Endothelial cell (in vitro differentiated cells): ENCODE measurements around the gene CADPS. TPM values are rescaled to one million over a fixed set of nuclear protein-coding genes. Genes with fewer than 3 reads are reported as not detected.
A peak's percentile ranks its signal among the peaks of the same experiment; 100 is the strongest.

Source experiments
- DNase-seq: peaks from one replicate; pipeline ENCODE4 v3.0.0; 2021; ENCODE audit warnings: low spot score
- H3K27ac Mint-ChIP-seq: one replicate; pipeline ENCODE4 v1.8.0; 2021; ENCODE audit warnings: mixed read lengths, inconsistent platforms; ENCODE audit not compliant: unreplicated experiment
- H3K27me3 Mint-ChIP-seq: one replicate; pipeline ENCODE4 v1.8.0; 2021; ENCODE audit warnings: mild to moderate bottlenecking, moderate library complexity, mixed read lengths, inconsistent platforms; ENCODE audit not compliant: unreplicated experiment
- H3K36me3 Mint-ChIP-seq: one replicate; pipeline ENCODE4 v1.8.0; 2021; ENCODE audit warnings: mild to moderate bottlenecking, low read depth, mixed read lengths, inconsistent platforms; ENCODE audit not compliant: unreplicated experiment
- H3K4me1 Mint-ChIP-seq: one replicate; pipeline ENCODE4 v1.8.0; 2021; ENCODE audit warnings: mild to moderate bottlenecking, mixed read lengths, inconsistent platforms; ENCODE audit not compliant: unreplicated experiment
- H3K4me3 Mint-ChIP-seq: one replicate; pipeline ENCODE4 v1.8.0; 2021; ENCODE audit warnings: mild to moderate bottlenecking, mixed read lengths, inconsistent platforms; ENCODE audit not compliant: unreplicated experiment
- H3K9me3 Mint-ChIP-seq: one replicate; pipeline ENCODE4 v1.8.0; 2021; ENCODE audit warnings: mixed read lengths, inconsistent platforms; ENCODE audit not compliant: unreplicated experiment
- total RNA-seq: library from RNA; stranded (reverse); fragmentation: NEBNext Ultra II Directional; extraction: Animal tissue kit (Norgen Biotek cat#: 25700); gene quantifications from one replicate; pipeline ENCODE4 v1.2.1, GENCODE V29; 2021; ENCODE audit not compliant: unreplicated experiment
- TF ChIP-seq, protein P1 (sequence below): fragments of 200-600 bp; sonication (generic); IDR thresholded peaks from one replicate; pipeline ENCODE4 v1.5.0; 2021; ENCODE audit warnings: antibody characterized with exemption; ENCODE audit not compliant: unreplicated experiment

The CADPS gene
- total RNA-seq, 1 donor from 2014 or later = 0.26 TPM

DNA sequence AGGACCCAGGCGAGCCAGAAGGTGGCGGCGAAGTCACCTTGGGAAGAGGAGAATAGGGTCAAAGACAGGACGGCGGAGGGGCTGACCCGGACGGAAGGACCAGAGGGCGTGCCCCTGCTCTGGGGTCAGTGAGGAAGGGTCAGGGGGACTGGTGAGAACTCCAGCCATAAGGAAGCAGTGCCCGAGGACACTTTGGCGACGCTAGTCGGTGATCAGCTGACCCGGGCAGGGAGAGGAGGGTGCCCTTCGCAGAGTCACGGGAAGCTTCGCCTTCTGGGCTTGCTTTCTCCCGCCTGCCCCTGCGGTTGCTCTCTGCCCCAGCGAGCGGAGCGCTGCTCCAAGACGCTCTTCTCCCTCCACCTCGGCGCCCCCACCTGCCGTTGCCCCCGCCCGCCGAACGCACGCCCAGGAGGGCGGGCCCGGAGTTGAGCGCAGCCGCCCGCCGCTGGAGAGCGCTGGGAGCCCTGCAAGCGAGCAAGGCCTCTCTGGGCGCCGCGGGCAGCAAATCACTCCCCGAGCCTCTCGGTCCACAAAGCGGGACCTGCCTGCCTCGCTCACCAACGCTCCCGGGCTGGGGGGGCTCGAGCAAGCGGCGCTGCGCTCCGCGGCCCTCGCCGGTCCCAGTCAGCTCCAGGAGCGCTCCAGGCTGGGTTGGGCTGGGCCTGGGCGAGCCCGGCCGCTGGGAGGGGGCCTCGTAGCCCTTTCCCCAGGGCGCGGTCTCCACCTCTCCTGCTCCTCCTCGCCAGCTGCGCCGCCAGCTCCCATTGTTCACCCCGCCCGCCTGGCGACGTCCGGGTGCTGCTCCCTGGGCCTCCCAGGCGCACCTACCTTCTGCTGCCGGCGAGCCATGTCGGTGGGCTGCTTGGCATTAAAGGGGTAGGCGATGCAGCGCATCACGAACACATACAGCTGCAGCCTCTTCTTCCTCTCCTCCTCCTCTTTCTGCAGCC lies 1.2 kb downstream of the CADPS start:
- TF ChIP-seq, protein P1, sequence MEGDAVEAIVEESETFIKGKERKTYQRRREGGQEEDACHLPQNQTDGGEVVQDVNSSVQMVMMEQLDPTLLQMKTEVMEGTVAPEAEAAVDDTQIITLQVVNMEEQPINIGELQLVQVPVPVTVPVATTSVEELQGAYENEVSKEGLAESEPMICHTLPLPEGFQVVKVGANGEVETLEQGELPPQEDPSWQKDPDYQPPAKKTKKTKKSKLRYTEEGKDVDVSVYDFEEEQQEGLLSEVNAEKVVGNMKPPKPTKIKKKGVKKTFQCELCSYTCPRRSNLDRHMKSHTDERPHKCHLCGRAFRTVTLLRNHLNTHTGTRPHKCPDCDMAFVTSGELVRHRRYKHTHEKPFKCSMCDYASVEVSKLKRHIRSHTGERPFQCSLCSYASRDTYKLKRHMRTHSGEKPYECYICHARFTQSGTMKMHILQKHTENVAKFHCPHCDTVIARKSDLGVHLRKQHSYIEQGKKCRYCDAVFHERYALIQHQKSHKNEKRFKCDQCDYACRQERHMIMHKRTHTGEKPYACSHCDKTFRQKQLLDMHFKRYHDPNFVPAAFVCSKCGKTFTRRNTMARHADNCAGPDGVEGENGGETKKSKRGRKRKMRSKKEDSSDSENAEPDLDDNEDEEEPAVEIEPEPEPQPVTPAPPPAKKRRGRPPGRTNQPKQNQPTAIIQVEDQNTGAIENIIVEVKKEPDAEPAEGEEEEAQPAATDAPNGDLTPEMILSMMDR = no peak
- Mint-ChIP-seq H3K27me3 (peaks cover 3% of the 10 kb centered on the region), H3K4me3 (peak overlapping the region; percentile 95), H3K36me3 (no peaks in the 10 kb centered on the region), H3K9me3 (no peaks in the 10 kb centered on the region), H3K27ac (no peak overlapping the region), H3K4me1 (peaks cover 11% of the 10 kb centered on the region)
- peak; percentile 58 for DNase-seq

DNA sequence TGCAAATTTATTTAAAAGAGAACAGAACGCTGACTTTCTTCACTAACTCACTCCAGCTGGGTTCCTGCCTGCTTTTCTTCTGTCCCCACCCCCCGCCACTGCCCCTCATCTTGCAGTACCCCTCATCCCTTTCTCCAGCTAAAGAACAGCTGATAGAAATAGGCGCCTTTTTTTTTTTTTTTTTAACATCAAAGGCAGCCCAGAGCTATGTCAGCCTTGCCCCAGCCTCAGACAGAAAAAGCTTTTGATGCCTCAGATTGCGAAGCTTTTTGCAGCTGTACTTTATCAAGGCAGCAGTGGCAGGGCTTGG lies 1.8 kb downstream of the CADPS start:
- Mint-ChIP-seq H3K4me3 (peak overlapping the region; percentile 95), H3K4me1 (peaks cover 11% of the 10 kb centered on the region), H3K9me3 (no peaks in the 10 kb centered on the region), H3K36me3 (no peaks in the 10 kb centered on the region), H3K27ac (no peak overlapping the region), H3K27me3 (peaks cover 3% of the 10 kb centered on the region)
- TF ChIP-seq, protein P1 = no peak
- no peak for DNase-seq

DNA sequence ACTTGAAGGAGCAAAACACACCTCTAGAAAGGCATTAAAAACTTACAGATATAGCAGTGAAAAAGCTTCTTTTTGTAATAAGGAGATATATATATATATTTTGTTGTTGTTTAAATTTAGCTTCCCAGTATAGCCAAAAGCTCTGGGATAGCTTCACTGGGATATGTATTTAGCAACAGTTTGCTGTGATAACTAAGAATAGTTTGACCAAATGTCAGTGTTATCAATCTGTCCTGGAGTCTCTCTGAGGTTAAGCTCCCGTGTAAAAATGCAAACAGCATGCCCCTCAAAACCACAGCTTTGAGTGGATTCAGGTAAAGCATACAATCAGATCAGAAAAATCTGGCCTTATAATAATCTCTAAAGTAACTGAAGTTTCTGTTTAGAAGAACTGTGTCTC lies 2.9 kb downstream of the CADPS start:
- H3K36me3 Mint-ChIP-seq = no peaks in the 10 kb centered on the region
- TF ChIP-seq, protein P1 = no peak
- no peak for DNase-seq
- no peak overlapping the region for H3K4me3 Mint-ChIP-seq
- H3K4me1 Mint-ChIP-seq = peaks cover 11% of the 10 kb centered on the region
- H3K27me3 Mint-ChIP-seq = peaks cover 3% of the 10 kb centered on the region
- H3K27ac Mint-ChIP-seq = no peak overlapping the region
- H3K9me3 Mint-ChIP-seq = no peaks in the 10 kb centered on the region

DNA sequence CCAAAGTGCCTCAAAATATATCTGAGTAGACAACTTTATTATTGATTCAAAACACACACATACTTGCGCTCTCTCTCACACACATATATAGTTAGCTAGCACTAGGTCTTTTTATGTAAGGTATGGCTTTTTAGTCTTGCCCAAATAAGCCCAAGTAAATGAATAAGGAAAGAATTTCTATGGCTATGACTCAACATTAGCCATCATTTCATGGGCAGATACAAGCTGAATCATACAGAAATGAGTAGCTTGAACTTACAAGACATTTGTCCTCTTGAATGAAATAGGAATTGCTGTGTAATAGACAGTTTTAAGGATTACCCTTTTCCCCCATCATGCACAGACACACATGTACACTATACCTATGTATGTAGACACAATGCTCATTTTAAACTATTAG lies 4.9 kb downstream of the CADPS start:
- Mint-ChIP-seq H3K36me3 (no peaks in the 10 kb centered on the region), H3K4me1 (peaks cover 3% of the 10 kb centered on the region), H3K9me3 (no peaks in the 10 kb centered on the region), H3K27ac (no peak overlapping the region), H3K27me3 (peaks cover 2% of the 10 kb centered on the region), H3K4me3 (no peak overlapping the region)
- no peak for DNase-seq
- TF ChIP-seq, protein P1 = no peak

DNA sequence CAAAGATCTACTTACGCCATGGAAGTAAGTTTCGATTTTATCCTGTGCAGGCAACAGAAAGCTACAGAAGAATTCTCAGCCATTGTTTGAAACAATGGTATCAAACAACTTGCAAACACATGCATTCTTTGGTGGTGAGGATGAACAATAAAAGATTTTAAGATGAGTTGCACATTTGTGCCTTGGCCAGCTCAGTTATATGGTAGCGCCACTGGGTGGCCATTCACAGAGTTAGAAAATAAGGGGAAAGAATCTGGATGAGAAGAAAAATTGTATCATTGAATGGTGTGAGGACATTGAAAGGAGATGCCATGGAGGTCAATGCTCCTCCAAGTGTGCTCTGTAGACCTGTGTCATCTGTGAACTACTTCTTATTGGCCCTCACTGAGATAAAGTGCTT lies 11.6 kb downstream of the CADPS start:
- Mint-ChIP-seq H3K27ac (no peak overlapping the region), H3K4me3 (no peak overlapping the region), H3K27me3 (no peaks in the 10 kb centered on the region), H3K9me3 (no peaks in the 10 kb centered on the region), H3K36me3 (no peaks in the 10 kb centered on the region), H3K4me1 (no peaks in the 10 kb centered on the region)
- TF ChIP-seq, protein P1 = no peak
- no peak for DNase-seq
